Endothelial cell of hepatic sinusoid (primary cell): ENCODE measurements around the gene PRKAR1B.
"Not testable (repeated sequence)": the region's sequence is repeated elsewhere in the genome, so short reads cannot be mapped to it uniquely, and the experiment has no call there.

Experiments
- in situ Hi-C: cut with HindIII; loops from 2 replicates; pipeline ENCODE4 v1.10.0; 2017; ENCODE audit warnings: low sequenced_read_pairs

The PRKAR1B gene

GRCh38 chr7:653829-654764 is 73.0 kb downstream of the PRKAR1B start:
- in situ Hi-C loops, result loop anchor here (5.0 kb wide), 1 partner anchor 47 kb away; no protein-coding TSS in a partner anchor

GRCh38 chr7:652881-653280 is 74.2 kb downstream of the PRKAR1B start:
- in situ Hi-C loops, result loop anchor here (5.0 kb wide), 1 partner anchor 46 kb away; no protein-coding TSS in a partner anchor

GRCh38 chr7:652167-652566 is 74.9 kb downstream of the PRKAR1B start:
- in situ Hi-C loops, result loop anchor here (5.0 kb wide), 1 partner anchor 45 kb away; no protein-coding TSS in a partner anchor

GRCh38 chr7:651032-651728 is 75.9 kb downstream of the PRKAR1B start:
- in situ Hi-C loops, result loop anchor here (5.0 kb wide), 1 partner anchor 44 kb away; no protein-coding TSS in a partner anchor

- in situ Hi-C loops, result loop anchor here (5.0 kb wide), 1 partner anchor 43 kb away; no protein-coding TSS in a partner anchor
Observed at GRCh38 chr7:650339-651031, 76.6 kb downstream of the PRKAR1B start.

- in situ Hi-C loops, result no loop called here
Observed at GRCh38 chr7:646951-647350, 80.1 kb downstream of the PRKAR1B start.

- in situ Hi-C loops, result no loop called here
Observed at GRCh38 chr7:646487-646886, 80.6 kb downstream of the PRKAR1B start.

- in situ Hi-C loops, result no loop called here
Observed at GRCh38 chr7:645606-646005, 81.5 kb downstream of the PRKAR1B start.

GRCh38 chr7:644381-645305 is 82.4 kb downstream of the PRKAR1B start:
- in situ Hi-C loops, result no loop called here

- in situ Hi-C loops, result no loop called here
Observed at GRCh38 chr7:641966-642365, 85.1 kb downstream of the PRKAR1B start.

- in situ Hi-C loops, result no loop called here
Observed at GRCh38 chr7:641269-641671, 85.8 kb downstream of the PRKAR1B start.

GRCh38 chr7:638256-639011 is 88.6 kb downstream of the PRKAR1B start:
- in situ Hi-C loops, result no loop called here

GRCh38 chr7:637826-638225 is 89.3 kb downstream of the PRKAR1B start:
- in situ Hi-C loops, result no loop called here

GRCh38 chr7:636396-636795 is 90.7 kb downstream of the PRKAR1B start:
- in situ Hi-C loops, result no loop called here

GRCh38 chr7:635687-636382 is 91.2 kb downstream of the PRKAR1B start:
- in situ Hi-C loops, result not testable (repeated sequence)

GRCh38 chr7:635227-635626 is 91.9 kb downstream of the PRKAR1B start:
- in situ Hi-C loops, result no loop called here

- in situ Hi-C loops, result no loop called here
Observed at GRCh38 chr7:633381-634018, 93.6 kb downstream of the PRKAR1B start.

- in situ Hi-C loops, result no loop called here
Observed at GRCh38 chr7:632831-633210, 94.3 kb downstream of the PRKAR1B start.
